ENCODE measurements around the gene RGS16. TPM values are rescaled to one million over a fixed set of nuclear protein-coding genes. Genes with fewer than 3 reads are reported as not detected.

Gene RGS16
- total RNA-seq, 4 donors from 2014 or later: 0.40 TPM; not detected in 3

GRCh38 chr1:182631954-182632353, 27.8 kb upstream of the RGS16 start:
- TF ChIP-seq POLR2A (IDR thresholded peaks at IDR 0.05): no peak
- no peak for TF ChIP-seq CTCF (IDR thresholded peaks at IDR 0.05)
- Histone ChIP-seq H3K9me3 (no peaks in the 10 kb centered on the region), H3K36me3 (no peaks in the 10 kb centered on the region), H3K4me1 (peaks cover 0 to 5% (median 0%) of the 10 kb centered on the region in 4 donors), H3K27me3 (no peaks in the 10 kb centered on the region), H3K27ac (no peak overlapping the region), H3K4me3 (no peak overlapping the region)
- DNase-seq: no peak

GRCh38 chr1:182631053-182631677, 27.0 kb upstream of the RGS16 start:
- DNase-seq: no peak
- H3K4me3 ChIP-seq: no peak overlapping the region
- no peaks in the 10 kb centered on the region for H3K36me3 ChIP-seq
- H3K27ac ChIP-seq: no peak overlapping the region
- H3K27me3 ChIP-seq: no peaks in the 10 kb centered on the region
- H3K4me1 ChIP-seq: peaks cover 0 to 5% (median 0%) of the 10 kb centered on the region in 4 donors
- no peak for TF ChIP-seq POLR2A (IDR thresholded peaks at IDR 0.05)
- TF ChIP-seq CTCF (IDR thresholded peaks at IDR 0.05): no peak
- H3K9me3 ChIP-seq: no peaks in the 10 kb centered on the region

DNA sequence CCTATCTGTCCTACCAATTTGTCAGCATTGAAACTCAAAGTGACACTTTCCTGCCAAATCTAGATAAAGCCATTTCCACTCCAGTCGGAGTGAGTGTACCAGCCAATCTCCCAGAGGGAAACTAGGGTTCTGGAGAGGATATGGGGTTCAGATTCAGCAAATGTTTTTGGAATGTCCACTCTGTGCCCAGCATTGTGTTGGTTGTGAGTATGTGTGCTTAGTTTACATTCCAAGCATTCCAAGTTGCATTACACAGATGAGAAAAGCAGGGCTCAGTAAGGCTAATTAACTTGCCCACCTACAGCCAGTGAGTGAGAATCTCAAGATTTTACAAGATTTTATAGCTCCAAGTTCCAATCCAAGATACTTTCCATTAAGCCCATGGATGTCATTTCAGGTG, 26.4 kb upstream of the RGS16 start:
- Histone ChIP-seq H3K4me1 (peaks cover 0 to 5% (median 0%) of the 10 kb centered on the region in 4 donors), H3K36me3 (no peaks in the 10 kb centered on the region), H3K9me3 (no peaks in the 10 kb centered on the region), H3K4me3 (no peak overlapping the region), H3K27ac (no peak overlapping the region), H3K27me3 (no peaks in the 10 kb centered on the region)
- no peak for DNase-seq
- TF ChIP-seq POLR2A (IDR thresholded peaks at IDR 0.05): no peak
- TF ChIP-seq CTCF (IDR thresholded peaks at IDR 0.05): no peak

- peaks cover 0 to 5% (median 0%) of the 10 kb centered on the region in 4 donors for H3K4me1 ChIP-seq
- peak in 1 of 3 donors; percentile 32 for DNase-seq
- H3K27ac ChIP-seq: no peak overlapping the region
- TF ChIP-seq CTCF (IDR thresholded peaks at IDR 0.05) (no peak), POLR2A (IDR thresholded peaks at IDR 0.05) (no peak)
- no peaks in the 10 kb centered on the region for H3K9me3 ChIP-seq
- no peaks in the 10 kb centered on the region for H3K36me3 ChIP-seq
- no peaks in the 10 kb centered on the region for H3K27me3 ChIP-seq
- no peak overlapping the region for H3K4me3 ChIP-seq
Measured at GRCh38 chr1:182629499-182630096, 25.4 kb upstream of the RGS16 start.

GRCh38 chr1:182629080-182629479, 24.9 kb upstream of the RGS16 start:
- no peaks in the 10 kb centered on the region for H3K36me3 ChIP-seq
- DNase-seq: no peak

More at GRCh38 chr1:182629080-182629479, 24.9 kb upstream of the RGS16 start:
- no peaks in the 10 kb centered on the region for H3K27me3 ChIP-seq
- H3K4me1 ChIP-seq: peaks cover 0 to 5% (median 0%) of the 10 kb centered on the region in 4 donors
- no peak for TF ChIP-seq POLR2A (IDR thresholded peaks at IDR 0.05)
- no peak for TF ChIP-seq CTCF (IDR thresholded peaks at IDR 0.05)
- no peaks in the 10 kb centered on the region for H3K9me3 ChIP-seq
- H3K27ac ChIP-seq: no peak overlapping the region
- H3K4me3 ChIP-seq: no peak overlapping the region

All from Peyer's patch (tissue), 4 donors.